Chondrocyte (in vitro differentiated cells): Measurements from ENCODE around the gene GSTM4. TPM values are rescaled to one million over a fixed set of nuclear protein-coding genes. Genes with fewer than 3 reads are reported as not detected.

Experiments used
- DNase-seq: peaks from one replicate; pipeline ENCODE4 v3.0.0; 2021; ENCODE audit warnings: mixed read lengths, low spot score
- H3K27ac Mint-ChIP-seq: one replicate; pipeline ENCODE4 v1.8.0; 2021; ENCODE audit warnings: mild to moderate bottlenecking, moderate library complexity, mixed read lengths; ENCODE audit not compliant: unreplicated experiment
- H3K27me3 Mint-ChIP-seq: 2 replicates; pipeline ENCODE4 v1.8.0; 2021; ENCODE audit warnings: low read depth, mixed read lengths
- H3K36me3 Mint-ChIP-seq: 2 replicates; pipeline ENCODE4 v1.8.0; 2021; ENCODE audit warnings: low read depth, mixed read lengths
- H3K4me1 Mint-ChIP-seq: 2 replicates; pipeline ENCODE4 v1.8.0; 2021; ENCODE audit warnings: low read depth, mild to moderate bottlenecking, mixed read lengths
- H3K4me3 Mint-ChIP-seq: one replicate; pipeline ENCODE4 v1.8.0; 2021; ENCODE audit warnings: mild to moderate bottlenecking, moderate library complexity, mixed read lengths; ENCODE audit not compliant: unreplicated experiment
- H3K9me3 Mint-ChIP-seq: 2 replicates; pipeline ENCODE4 v1.8.0; 2021; ENCODE audit warnings: low read depth, mixed read lengths
- total RNA-seq: library from RNA; stranded (reverse); gene quantifications from 3 replicates; pipeline ENCODE4 v1.2.1, GENCODE V29; 2021
- TF ChIP-seq, protein P1 (sequence below): fragments of 200-600 bp; sonication (generic); IDR thresholded peaks from 2 replicates; pipeline ENCODE4 v1.5.0; 2021; ENCODE audit warnings: antibody characterized with exemption, mild to moderate bottlenecking, moderate library complexity

The GSTM4 gene
- total RNA-seq, 1 donor from 2014 or later: 14.5 TPM

DNA sequence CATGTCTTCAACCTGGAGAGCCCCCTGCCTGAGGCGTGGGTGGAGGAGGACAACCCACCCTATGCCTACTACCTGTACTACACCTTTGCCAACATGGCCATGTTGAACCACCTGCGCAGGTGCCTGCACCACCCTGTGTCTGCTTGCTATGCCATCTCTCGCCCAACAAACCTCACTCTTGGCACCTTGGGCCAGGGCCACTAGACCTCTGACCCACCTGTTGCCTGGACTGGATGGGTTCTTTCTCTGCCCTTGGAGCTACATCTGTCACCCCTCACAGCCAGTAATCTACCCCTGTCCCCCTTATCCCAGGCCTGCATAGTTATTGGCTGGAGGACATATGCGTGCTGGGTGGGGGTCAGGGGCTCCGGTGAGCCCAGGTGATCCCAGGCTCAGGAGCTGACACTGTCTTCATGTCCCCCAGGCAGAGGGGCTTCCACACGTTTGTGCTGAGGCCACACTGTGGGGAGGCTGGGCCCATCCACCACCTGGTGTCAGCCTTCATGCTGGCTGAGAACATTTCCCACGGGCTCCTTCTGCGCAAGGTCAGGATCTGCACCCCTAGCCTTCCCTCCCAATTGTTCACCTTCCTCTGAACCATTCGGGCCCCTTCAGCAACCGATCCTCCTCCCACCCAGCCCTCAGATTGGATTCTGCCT is 26.4 kb upstream of the GSTM4 start:
- Mint-ChIP-seq H3K27ac (no peak overlapping the region), H3K4me1 (peaks cover 4% of the 10 kb centered on the region), H3K4me3 (no peak overlapping the region)

GRCh38 chr1:109630081-109630897 is 25.6 kb upstream of the GSTM4 start:
- H3K27ac Mint-ChIP-seq: no peak overlapping the region
- peaks cover 35% of the 10 kb centered on the region for H3K36me3 Mint-ChIP-seq
- no peaks in the 10 kb centered on the region for H3K9me3 Mint-ChIP-seq
- no peak for DNase-seq
- TF ChIP-seq, protein P1, sequence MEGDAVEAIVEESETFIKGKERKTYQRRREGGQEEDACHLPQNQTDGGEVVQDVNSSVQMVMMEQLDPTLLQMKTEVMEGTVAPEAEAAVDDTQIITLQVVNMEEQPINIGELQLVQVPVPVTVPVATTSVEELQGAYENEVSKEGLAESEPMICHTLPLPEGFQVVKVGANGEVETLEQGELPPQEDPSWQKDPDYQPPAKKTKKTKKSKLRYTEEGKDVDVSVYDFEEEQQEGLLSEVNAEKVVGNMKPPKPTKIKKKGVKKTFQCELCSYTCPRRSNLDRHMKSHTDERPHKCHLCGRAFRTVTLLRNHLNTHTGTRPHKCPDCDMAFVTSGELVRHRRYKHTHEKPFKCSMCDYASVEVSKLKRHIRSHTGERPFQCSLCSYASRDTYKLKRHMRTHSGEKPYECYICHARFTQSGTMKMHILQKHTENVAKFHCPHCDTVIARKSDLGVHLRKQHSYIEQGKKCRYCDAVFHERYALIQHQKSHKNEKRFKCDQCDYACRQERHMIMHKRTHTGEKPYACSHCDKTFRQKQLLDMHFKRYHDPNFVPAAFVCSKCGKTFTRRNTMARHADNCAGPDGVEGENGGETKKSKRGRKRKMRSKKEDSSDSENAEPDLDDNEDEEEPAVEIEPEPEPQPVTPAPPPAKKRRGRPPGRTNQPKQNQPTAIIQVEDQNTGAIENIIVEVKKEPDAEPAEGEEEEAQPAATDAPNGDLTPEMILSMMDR: peak; percentile 75
- no peak overlapping the region for H3K4me3 Mint-ChIP-seq
- no peaks in the 10 kb centered on the region for H3K27me3 Mint-ChIP-seq
- H3K4me1 Mint-ChIP-seq: peaks cover 2% of the 10 kb centered on the region

More for the DNA sequence above, 26.4 kb upstream of the GSTM4 start:
- DNase-seq: no peak
- H3K27me3 Mint-ChIP-seq: no peaks in the 10 kb centered on the region
- TF ChIP-seq, protein P1: no peak
- no peaks in the 10 kb centered on the region for H3K9me3 Mint-ChIP-seq
- peaks cover 35% of the 10 kb centered on the region for H3K36me3 Mint-ChIP-seq

GRCh38 chr1:109630898-109631512 is 24.9 kb upstream of the GSTM4 start:
- TF ChIP-seq, protein P1: no peak
- DNase-seq: no peak
- H3K36me3 Mint-ChIP-seq: peaks cover 34% of the 10 kb centered on the region
- peaks cover 1% of the 10 kb centered on the region for H3K4me1 Mint-ChIP-seq
- H3K4me3 Mint-ChIP-seq: no peak overlapping the region
- H3K27ac Mint-ChIP-seq: no peak overlapping the region
- no peaks in the 10 kb centered on the region for H3K9me3 Mint-ChIP-seq
- H3K27me3 Mint-ChIP-seq: no peaks in the 10 kb centered on the region

DNA sequence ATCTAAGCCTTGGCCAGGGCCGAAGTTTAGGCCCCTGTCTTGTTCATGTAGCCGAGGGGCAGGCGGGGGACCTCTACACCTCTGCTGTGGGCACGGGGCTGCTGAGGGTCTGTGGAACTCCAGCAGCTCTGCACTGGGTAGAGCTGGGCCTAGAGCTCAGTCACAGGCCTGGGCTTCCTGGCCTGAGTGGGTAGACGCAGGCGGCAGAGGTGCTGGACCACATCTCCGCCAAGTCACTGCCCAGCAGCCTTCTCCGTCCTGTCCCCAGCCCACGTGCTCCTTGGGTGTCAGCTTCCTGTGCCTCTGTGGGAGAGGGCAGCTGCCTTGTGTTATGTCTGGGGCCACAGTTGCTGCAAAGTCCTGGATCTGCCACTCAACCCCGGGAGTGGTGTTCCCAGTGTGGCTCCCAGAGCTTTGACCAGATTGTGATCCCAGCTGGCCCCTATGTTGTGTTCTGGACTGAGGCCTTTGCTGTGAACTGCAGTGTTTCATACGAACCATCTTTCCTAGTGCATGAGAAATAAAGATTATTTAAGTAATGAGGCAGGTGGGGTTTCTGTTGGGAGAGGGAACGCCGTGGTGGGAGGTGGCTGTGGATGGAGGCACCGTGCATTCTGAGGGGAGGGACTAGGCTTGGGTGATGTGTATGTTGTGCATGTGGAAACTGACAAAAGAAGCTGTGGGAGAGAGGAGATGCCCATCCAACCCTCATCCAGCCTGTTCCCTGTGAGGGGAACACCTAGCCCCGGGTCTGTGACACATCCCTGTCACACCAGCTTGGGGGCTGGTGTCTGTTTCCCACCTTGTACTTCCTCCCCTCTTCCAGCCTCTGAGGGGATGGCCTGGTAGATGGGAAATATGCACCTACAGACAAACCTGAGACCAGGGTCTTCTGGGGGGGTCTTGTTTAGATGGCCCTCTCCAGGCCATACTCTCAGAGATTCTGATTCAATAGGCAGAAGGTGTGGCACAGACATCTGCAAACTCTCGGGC is 24.1 kb upstream of the GSTM4 start:
- Mint-ChIP-seq H3K27ac (no peak overlapping the region), H3K4me3 (no peak overlapping the region), H3K36me3 (peaks cover 28% of the 10 kb centered on the region), H3K27me3 (no peaks in the 10 kb centered on the region), H3K4me1 (peaks cover 6% of the 10 kb centered on the region), H3K9me3 (no peaks in the 10 kb centered on the region)
- TF ChIP-seq, protein P1: no peak
- DNase-seq: no peak
